ENCODE results near the gene MYO1F. TPM values are rescaled to one million over a fixed set of nuclear protein-coding genes. Genes with fewer than 3 reads are reported as not detected.

MYO1F gene
- total RNA-seq, 1 donor from 2014 or later, result 0.10 TPM

- TF ChIP-seq CTCF (IDR thresholded peaks at IDR 0.05; ENCODE audit: partially characterized antibody, unreplicated experiment), result no peak
- H3K27ac Mint-ChIP-seq (ENCODE audit: unreplicated experiment), result no peak overlapping the region
- DNase-seq, result no peak
- H3K9me3 Mint-ChIP-seq (ENCODE audit: unreplicated experiment), result peaks cover 16% of the 10 kb centered on the region
- no peaks in the 10 kb centered on the region for H3K4me1 Mint-ChIP-seq (ENCODE audit: low read depth, unreplicated experiment)
- peaks cover 6% of the 10 kb centered on the region for H3K36me3 Mint-ChIP-seq (ENCODE audit: unreplicated experiment)
- H3K27me3 Mint-ChIP-seq (ENCODE audit: unreplicated experiment), result peaks cover 7% of the 10 kb centered on the region
- H3K4me3 Mint-ChIP-seq (ENCODE audit: unreplicated experiment), result no peak overlapping the region
These were observed 85.7 kb downstream of the MYO1F start for GRCh38 chr19:8491574-8491973.

GRCh38 chr19:8490873-8491272 is 86.4 kb downstream of the MYO1F start:
- TF ChIP-seq CTCF (IDR thresholded peaks at IDR 0.05; ENCODE audit: partially characterized antibody, unreplicated experiment), result no peak
- DNase-seq, result no peak
- H3K36me3 Mint-ChIP-seq (ENCODE audit: unreplicated experiment), result peaks cover 6% of the 10 kb centered on the region
- H3K9me3 Mint-ChIP-seq (ENCODE audit: unreplicated experiment), result peaks cover 16% of the 10 kb centered on the region
- H3K27ac Mint-ChIP-seq (ENCODE audit: unreplicated experiment), result no peak overlapping the region
- no peak overlapping the region for H3K4me3 Mint-ChIP-seq (ENCODE audit: unreplicated experiment)
- peaks cover 7% of the 10 kb centered on the region for H3K27me3 Mint-ChIP-seq (ENCODE audit: unreplicated experiment)
- no peaks in the 10 kb centered on the region for H3K4me1 Mint-ChIP-seq (ENCODE audit: low read depth, unreplicated experiment)

GRCh38 chr19:8490395-8490760 is 86.9 kb downstream of the MYO1F start:
- no peaks in the 10 kb centered on the region for H3K4me1 Mint-ChIP-seq (ENCODE audit: low read depth, unreplicated experiment)
- H3K4me3 Mint-ChIP-seq (ENCODE audit: unreplicated experiment), result no peak overlapping the region
- peaks cover 7% of the 10 kb centered on the region for H3K27me3 Mint-ChIP-seq (ENCODE audit: unreplicated experiment)
- no peak overlapping the region for H3K27ac Mint-ChIP-seq (ENCODE audit: unreplicated experiment)
- H3K9me3 Mint-ChIP-seq (ENCODE audit: unreplicated experiment), result peaks cover 16% of the 10 kb centered on the region
- no peak for TF ChIP-seq CTCF (IDR thresholded peaks at IDR 0.05; ENCODE audit: partially characterized antibody, unreplicated experiment)
- H3K36me3 Mint-ChIP-seq (ENCODE audit: unreplicated experiment), result peaks cover 6% of the 10 kb centered on the region
- DNase-seq, result no peak

- Mint-ChIP-seq H3K36me3 (ENCODE audit: unreplicated experiment) (peaks cover 6% of the 10 kb centered on the region), H3K4me1 (ENCODE audit: low read depth, unreplicated experiment) (no peaks in the 10 kb centered on the region), H3K9me3 (ENCODE audit: unreplicated experiment) (peaks cover 18% of the 10 kb centered on the region), H3K27me3 (ENCODE audit: unreplicated experiment) (peaks cover 7% of the 10 kb centered on the region), H3K27ac (ENCODE audit: unreplicated experiment) (no peak overlapping the region), H3K4me3 (ENCODE audit: unreplicated experiment) (no peak overlapping the region)
- TF ChIP-seq CTCF (IDR thresholded peaks at IDR 0.05; ENCODE audit: partially characterized antibody, unreplicated experiment), result no peak
- no peak for DNase-seq
These were observed 87.5 kb downstream of the MYO1F start for GRCh38 chr19:8489561-8490394.

GRCh38 chr19:8488365-8488764 is 88.9 kb downstream of the MYO1F start:
- Mint-ChIP-seq H3K4me1 (ENCODE audit: low read depth, unreplicated experiment) (no peaks in the 10 kb centered on the region), H3K27me3 (ENCODE audit: unreplicated experiment) (peaks cover 7% of the 10 kb centered on the region), H3K9me3 (ENCODE audit: unreplicated experiment) (peaks cover 18% of the 10 kb centered on the region), H3K4me3 (ENCODE audit: unreplicated experiment) (peak overlapping the region; percentile 18), H3K27ac (ENCODE audit: unreplicated experiment) (peak overlapping the region; percentile 26), H3K36me3 (ENCODE audit: unreplicated experiment) (peaks cover 6% of the 10 kb centered on the region)
- no peak for TF ChIP-seq CTCF (IDR thresholded peaks at IDR 0.05; ENCODE audit: partially characterized antibody, unreplicated experiment)
- DNase-seq, result no peak
